Measurements from ENCODE around the gene CFAP61. TPM values are rescaled to one million over a fixed set of nuclear protein-coding genes. Genes with fewer than 3 reads are reported as not detected.
"Not testable (repeated sequence)": the region's sequence is repeated elsewhere in the genome, so short reads cannot be mapped to it uniquely, and the experiment has no call there.

The CFAP61 gene
- total RNA-seq, 4 donors from 2014 or later: 17.1 to 94.8 (median 41.4) TPM

- ATAC-seq (no peak), DNase-seq (no peak)
- Histone ChIP-seq H3K36me3 (peaks cover 0 to 6% of the 10 kb centered on the region in 2 donors), H3K4me1 (no peaks in the 10 kb centered on the region), H3K27me3 (no peaks in the 10 kb centered on the region), H3K4me3 (no peak overlapping the region), H3K9me3 (no peaks in the 10 kb centered on the region), H3K27ac (no peak overlapping the region)
- intact Hi-C loops (cut with DNase I; ENCODE audit: low total_unique reads) (no loop called here), in situ Hi-C loops (cut with MboI; ENCODE audit: low sequenced_read_pairs in 4 of 4) (no loop called here)
- TF ChIP-seq POLR2A (IDR thresholded peaks at IDR 0.05) (no peak), CTCF (IDR thresholded peaks at IDR 0.05 in 4 of 5, conservative IDR thresholded peaks at IDR 0.05 in 1 of 5) (no peak)
Observed at GRCh38 chr20:20341371-20341770, 289.0 kb downstream of the CFAP61 start.

GRCh38 chr20:20342066-20342465 lies 289.7 kb downstream of the CFAP61 start:
- in situ Hi-C loops (cut with MboI; ENCODE audit: low sequenced_read_pairs in 4 of 4) (no loop called here), intact Hi-C loops (cut with DNase I; ENCODE audit: low total_unique reads) (no loop called here)

GRCh38 chr20:20343932-20344331 lies 291.6 kb downstream of the CFAP61 start:
- TF ChIP-seq POLR2A (IDR thresholded peaks at IDR 0.05) (no peak), CTCF (IDR thresholded peaks at IDR 0.05 in 4 of 5, conservative IDR thresholded peaks at IDR 0.05 in 1 of 5) (no peak)
- H3K27ac ChIP-seq: no peak overlapping the region
- intact Hi-C loops (cut with DNase I; ENCODE audit: low total_unique reads) (no loop called here), in situ Hi-C loops (cut with MboI; ENCODE audit: low sequenced_read_pairs in 4 of 4) (no loop called here)
- no peak overlapping the region for H3K4me3 ChIP-seq
- no peaks in the 10 kb centered on the region for H3K4me1 ChIP-seq
- H3K27me3 ChIP-seq: no peaks in the 10 kb centered on the region
- peaks cover 0 to 6% of the 10 kb centered on the region in 2 donors for H3K36me3 ChIP-seq
- no peaks in the 10 kb centered on the region for H3K9me3 ChIP-seq
- ATAC-seq: no peak
- no peak for DNase-seq

More at GRCh38 chr20:20342066-20342465, 289.7 kb downstream of the CFAP61 start:
- Histone ChIP-seq H3K4me3 (no peak overlapping the region), H3K9me3 (no peaks in the 10 kb centered on the region), H3K4me1 (no peaks in the 10 kb centered on the region), H3K27ac (no peak overlapping the region), H3K36me3 (peaks cover 0 to 6% of the 10 kb centered on the region in 2 donors), H3K27me3 (no peaks in the 10 kb centered on the region)
- ATAC-seq: no peak
- TF ChIP-seq CTCF (IDR thresholded peaks at IDR 0.05 in 4 of 5, conservative IDR thresholded peaks at IDR 0.05 in 1 of 5) (no peak), POLR2A (IDR thresholded peaks at IDR 0.05) (no peak)
- DNase-seq: no peak

- TF ChIP-seq POLR2A (IDR thresholded peaks at IDR 0.05): no peak
- no peak for TF ChIP-seq CTCF (IDR thresholded peaks at IDR 0.05 in 4 of 5, conservative IDR thresholded peaks at IDR 0.05 in 1 of 5)
- intact Hi-C loops (cut with DNase I; ENCODE audit: low total_unique reads) (no loop called here), in situ Hi-C loops (cut with MboI; ENCODE audit: low sequenced_read_pairs in 4 of 4) (no loop called here)
- peaks cover 0 to 6% of the 10 kb centered on the region in 2 donors for H3K36me3 ChIP-seq
- H3K4me1 ChIP-seq: no peaks in the 10 kb centered on the region
- no peak overlapping the region for H3K27ac ChIP-seq
- no peaks in the 10 kb centered on the region for H3K9me3 ChIP-seq
- no peak for DNase-seq
- ATAC-seq: no peak
- H3K4me3 ChIP-seq: no peak overlapping the region
- no peaks in the 10 kb centered on the region for H3K27me3 ChIP-seq
Observed at GRCh38 chr20:20344476-20344875, 292.1 kb downstream of the CFAP61 start.

GRCh38 chr20:20353576-20353975 lies 301.2 kb downstream of the CFAP61 start:
- in situ Hi-C loops (cut with MboI; ENCODE audit: low sequenced_read_pairs in 4 of 4): no loop called here

GRCh38 chr20:20355503-20355902 lies 303.2 kb downstream of the CFAP61 start:
- H3K4me1 ChIP-seq; H3K36me3 ChIP-seq; DNase-seq; ATAC-seq; H3K27ac ChIP-seq; intact Hi-C loops (cut with DNase I; ENCODE audit: low total_unique reads); H3K27me3 ChIP-seq; H3K4me3 ChIP-seq; in situ Hi-C loops (cut with MboI; ENCODE audit: low sequenced_read_pairs in 4 of 4); H3K9me3 ChIP-seq: not testable (repeated sequence)

More at GRCh38 chr20:20353576-20353975, 301.2 kb downstream of the CFAP61 start:
- Histone ChIP-seq H3K4me3 (no peak overlapping the region), H3K27ac (no peak overlapping the region), H3K27me3 (no peaks in the 10 kb centered on the region), H3K4me1 (no peaks in the 10 kb centered on the region), H3K36me3 (no peaks in the 10 kb centered on the region), H3K9me3 (no peaks in the 10 kb centered on the region)
- ATAC-seq (no peak), DNase-seq (no peak)
- intact Hi-C loops (cut with DNase I; ENCODE audit: low total_unique reads): no loop called here
- no peak for TF ChIP-seq POLR2A (IDR thresholded peaks at IDR 0.05)
- no peak for TF ChIP-seq CTCF (IDR thresholded peaks at IDR 0.05 in 4 of 5, conservative IDR thresholded peaks at IDR 0.05 in 1 of 5)
